IMR-90 (cell line): ENCODE measurements around the gene ZNF385B. TPM values are rescaled to one million over a fixed set of nuclear protein-coding genes. Genes with fewer than 3 reads are reported as not detected.

Source experiments
- ATAC-seq: fragments of 200-7000 bp; cut with Tn5 transposase; 2 replicates; pipeline ENCODE4 v1.9.1; 2020; ENCODE audit warnings: low read depth, mild to moderate bottlenecking, moderate library complexity
- BruUV-seq: library from RNA; stranded (reverse); fragments of 400-500 nt; replicated peaks from 2 replicates; lab custom pipeline; 2021; lab: Mats Ljungman, UMichigan
- CTCF ChIA-PET: fragments of 300-600 bp; formaldehyde crosslinking; extraction: SDS; loops from one replicate; lab custom pipeline; 2021; ENCODE audit warnings: antibody characterized with exemption; lab: Yijun Ruan, JAX
- POLR2A ChIA-PET: fragments of 300-600 bp; sonication (Branson Sonifier 250); formaldehyde crosslinking; loops from one replicate; lab custom pipeline; 2022; ENCODE audit warnings: antibody characterized with exemption; ENCODE audit not compliant: unreplicated experiment; lab: Charles Lee
- DNase-seq: peaks from one replicate; pipeline ENCODE4 v3.0.0; 2013
- H2AFZ ChIP-seq: replicated peaks from 2 replicates; pipeline ENCODE3; 2013; ENCODE audit warnings: low read length, mild to moderate bottlenecking; ENCODE audit not compliant: poor library complexity
- H2AK5ac ChIP-seq: 2 replicates; pipeline ENCODE4 v1.6.1; 2013; ENCODE audit warnings: low read depth, low read length, inconsistent platforms
- H2AK9ac ChIP-seq: replicated peaks from 2 replicates; pipeline ENCODE3; 2013; ENCODE audit warnings: mild to moderate bottlenecking, low read depth, low read length, moderate library complexity; ENCODE audit not compliant: poor library complexity
- H2BK120ac ChIP-seq: 2 replicates; pipeline ENCODE4 v1.6.1; 2013; ENCODE audit warnings: low read depth, low read length, inconsistent platforms
- H2BK15ac ChIP-seq: 3 replicates; pipeline ENCODE4 v1.6.1; 2013; ENCODE audit warnings: low read depth, low read length, inconsistent platforms
- H2BK20ac ChIP-seq: 2 replicates; pipeline ENCODE4 v1.6.1; 2013; ENCODE audit warnings: low read depth, mild to moderate bottlenecking, inconsistent platforms, low read length, moderate library complexity
- H2BK5ac ChIP-seq: 2 replicates; pipeline ENCODE4 v1.6.1; 2013; ENCODE audit warnings: mild to moderate bottlenecking, low read depth, low read length, inconsistent platforms; ENCODE audit not compliant: poor library complexity, severe bottlenecking
- H3K14ac ChIP-seq: replicated peaks from 2 replicates; pipeline ENCODE4 v1.6.1; 2013; ENCODE audit warnings: low read depth, low read length, inconsistent platforms
- H3K18ac ChIP-seq: 2 replicates; pipeline ENCODE4 v1.6.1; 2013; ENCODE audit warnings: low read depth, low read length, control low read depth
- H3K23ac ChIP-seq: 2 replicates; pipeline ENCODE4 v1.6.1; 2013; ENCODE audit warnings: low read depth, low read length, inconsistent platforms
- H3K27ac ChIP-seq: 2 replicates; pipeline ENCODE4 v1.5.1; 2013; ENCODE audit warnings: mild to moderate bottlenecking, control low read depth, low read length; ENCODE audit not compliant: insufficient read depth
- H3K27me3 ChIP-seq: 2 replicates; pipeline ENCODE4 v1.6.1; 2013; ENCODE audit warnings: low read length; ENCODE audit not compliant: control insufficient read depth, insufficient read depth
- H3K36me3 ChIP-seq: 2 replicates; pipeline ENCODE4 v1.6.1; 2013; ENCODE audit warnings: low read length, mixed read lengths; ENCODE audit not compliant: control insufficient read depth, insufficient read depth
- H3K4ac ChIP-seq: 2 replicates; pipeline ENCODE4 v1.6.1; 2013; ENCODE audit warnings: low read depth, low read length, inconsistent platforms
- H3K4me1 ChIP-seq: 2 replicates; pipeline ENCODE4 v1.6.1; 2013; ENCODE audit warnings: low read length, mixed read lengths; ENCODE audit not compliant: control insufficient read depth, insufficient read depth
- H3K4me2 ChIP-seq: 2 replicates; pipeline ENCODE4 v1.6.1; 2013; ENCODE audit warnings: low read depth, mild to moderate bottlenecking, control low read depth, low read length, moderate library complexity
- H3K4me3 ChIP-seq: 2 replicates; pipeline ENCODE4 v1.5.1; 2013; ENCODE audit warnings: low read depth, mild to moderate bottlenecking, control low read depth, low read length, moderate library complexity; ENCODE audit not compliant: insufficient read depth
- H3K56ac ChIP-seq: 2 replicates; pipeline ENCODE4 v1.6.1; 2013; ENCODE audit warnings: low read length, inconsistent platforms; ENCODE audit not compliant: insufficient read depth; ENCODE audit errors: extremely low read depth
- H3K79me1 ChIP-seq, 2 experiments: 2 replicates each; pipeline ENCODE4 v1.6.1; 2013; ENCODE audit warnings: low read length in 2 of 2, inconsistent platforms in 1 of 2, low read depth in 1 of 2
- H3K9ac ChIP-seq: 2 replicates; pipeline ENCODE4 v1.6.1; 2013; ENCODE audit warnings: low read depth, low read length, control low read depth
- H3K9me1 ChIP-seq: 2 replicates; pipeline ENCODE4 v1.6.1; 2013; ENCODE audit warnings: low read length, inconsistent platforms; ENCODE audit not compliant: insufficient read depth
- H3K9me3 ChIP-seq: 2 replicates; pipeline ENCODE4 v1.6.1; 2013; ENCODE audit warnings: low read length; ENCODE audit not compliant: control insufficient read depth, insufficient read depth
- H4K20me1 ChIP-seq: 2 replicates; pipeline ENCODE4 v1.6.1; 2013; ENCODE audit warnings: low read length, inconsistent platforms; ENCODE audit not compliant: insufficient read depth
- H4K5ac ChIP-seq: 2 replicates; pipeline ENCODE4 v1.6.1; 2013; ENCODE audit warnings: mild to moderate bottlenecking, low read depth, low read length, control low read depth
- H4K8ac ChIP-seq, 2 experiments: 2 replicates each; pipeline ENCODE4 v1.6.1; 2013; ENCODE audit warnings: low read depth in 2 of 2, low read length in 2 of 2, control low read depth in 1 of 2, inconsistent platforms in 1 of 2
- H4K91ac ChIP-seq: 2 replicates; pipeline ENCODE4 v1.6.1; 2013; ENCODE audit warnings: low read depth, low read length, inconsistent platforms; ENCODE audit not compliant: insufficient read depth
- CTCF ChIP-seq: conservative IDR thresholded peaks from 2 replicates; pipeline ENCODE4 v1.5.1; 2012; ENCODE audit warnings: mild to moderate bottlenecking, low read depth, low read length, improper control_type of control experiment
- ELK1 ChIP-seq: fragments of 150-350 bp; IDR thresholded peaks from 2 replicates; pipeline ENCODE4 v1.6.1; 2016; ENCODE audit warnings: low read depth, mild to moderate bottlenecking, low read length, moderate library complexity, borderline replicate concordance
- FOS ChIP-seq: fragments of 150-350 bp; IDR thresholded peaks from 2 replicates; pipeline ENCODE4 v1.6.1; 2016; ENCODE audit warnings: low read depth, low read length
- MAFK ChIP-seq: IDR thresholded peaks from 2 replicates; pipeline ENCODE4 v1.6.1; 2012; ENCODE audit warnings: low read depth, low read length, improper control_type of control experiment
- MAZ ChIP-seq: IDR thresholded peaks from 2 replicates; pipeline ENCODE4 v1.6.1; 2012; ENCODE audit warnings: low read depth, mild to moderate bottlenecking, low read length, improper control_type of control experiment, moderate library complexity, borderline replicate concordance
- MXI1 ChIP-seq: IDR thresholded peaks from 2 replicates; pipeline ENCODE4 v1.6.1; 2012; ENCODE audit warnings: low read depth, mild to moderate bottlenecking, low read length, moderate library complexity, borderline replicate concordance
- NFE2L2 ChIP-seq: fragments of 150-350 bp; IDR thresholded peaks from 2 replicates; pipeline ENCODE4 v1.6.1; 2016; ENCODE audit warnings: low read depth, mild to moderate bottlenecking, low read length
- POLR2A ChIP-seq: IDR thresholded peaks from 2 replicates; pipeline ENCODE4 v1.6.1; 2012; ENCODE audit warnings: mild to moderate bottlenecking, low read depth, low read length
- RAD21 ChIP-seq: IDR thresholded peaks from 2 replicates; pipeline ENCODE4 v1.6.1; 2012; ENCODE audit warnings: low read length, improper control_type of control experiment
- RCOR1 ChIP-seq: IDR thresholded peaks from 2 replicates; pipeline ENCODE4 v1.6.1; 2012; ENCODE audit warnings: mild to moderate bottlenecking, low read length, improper control_type of control experiment; ENCODE audit not compliant: insufficient replicate concordance
- RFX5 ChIP-seq: IDR thresholded peaks from 2 replicates; pipeline ENCODE4 v1.8.0; 2012; ENCODE audit warnings: low read depth, mild to moderate bottlenecking, low read length, moderate library complexity
- USF2 ChIP-seq: fragments of 150-350 bp; IDR thresholded peaks from 2 replicates; pipeline ENCODE4 v1.6.1; 2017; ENCODE audit warnings: mild to moderate bottlenecking, antibody characterized with exemption, low read length, low read depth
- WGBS, 2 experiments: methylation state at CpG; one replicate each; pipeline versions ENCODE4 v1.1.5 to v1.1.7; 2013; ENCODE audit warnings: missing lambda C conversion rate in 2 of 2; ENCODE audit not compliant: insufficient read length in 1 of 2; ENCODE audit errors: extremely low coverage in 2 of 2; 5-methylcytosine and 5-hydroxymethylcytosine counted together
- dilution Hi-C: fragments of 300-500 bp; cut with HindIII; formaldehyde crosslinking; loops from one replicate; pipeline ENCODE4 v1.14.3; 2018; ENCODE audit warnings: low sequenced_read_pairs; ENCODE audit not compliant: unreplicated experiment
- in situ Hi-C: fragments of 300-500 bp; cut with MboI; formaldehyde crosslinking; loops from 3 replicates; pipeline ENCODE4 v1.14.3; 2019; ENCODE audit warnings: low sequenced_read_pairs, inconsistent platforms, mixed read lengths
- intact Hi-C: fragments of 100-400 bp; cut with micrococcal nuclease; formaldehyde crosslinking; loops from 2 replicates; pipeline ENCODE4 v1.10.0; 2022
- polyA plus RNA-seq, 3 experiments: library from polyadenylated mRNA; depleted of rRNA; stranded (reverse); fragments of >200 nt; gene quantifications; 2 replicates each; pipeline ENCODE4 v1.2.3, GENCODE V29; 2012; ENCODE audit warnings: low replicate concordance in 1 of 3
- total RNA-seq: library from RNA; depleted of rRNA; stranded (reverse); fragments of >200 nt; gene quantifications from 2 replicates; pipeline ENCODE4 v1.2.3, GENCODE V29; 2012

Gene ZNF385B
- total and polyA plus RNA-seq, 2 of the 4 experiments (the other 2 are of a cell fraction): not detected

GRCh38 chr2:179558010-179558934 is 303.1 kb downstream of the ZNF385B start:
- intact Hi-C loops: no loop called here
- Histone ChIP-seq H2AFZ (no peak overlapping the region), H2AK9ac (no peak overlapping the region), H2BK15ac (no peak overlapping the region), H3K79me1 (no peaks in the 10 kb centered on the region), H4K8ac (no peak overlapping the region), H4K91ac (no peak overlapping the region), H3K9me1 (no peaks in the 10 kb centered on the region), H2BK120ac (no peak overlapping the region), H2AK5ac (no peak overlapping the region), H3K23ac (no peak overlapping the region), H4K5ac (no peak overlapping the region), H3K27ac (no peak overlapping the region), H3K9me3 (no peaks in the 10 kb centered on the region), H3K4me1 (no peaks in the 10 kb centered on the region), H3K4me2 (no peak overlapping the region), H3K27me3 (no peaks in the 10 kb centered on the region), H3K36me3 (no peaks in the 10 kb centered on the region), H3K18ac (no peak overlapping the region), H3K56ac (no peak overlapping the region), H4K20me1 (no peaks in the 10 kb centered on the region), H2BK20ac (no peak overlapping the region), H3K9ac (no peak overlapping the region), H3K4ac (no peak overlapping the region), H3K14ac (no peak overlapping the region), H2BK5ac (no peak overlapping the region), H3K4me3 (no peak overlapping the region)
- WGBS, 2 experiments: no CpG with 5 or more reads among the region's 2 CpGs
- in situ Hi-C loops: no loop called here
- BruUV-seq: no TSS peak
- CTCF ChIA-PET: no interaction called here
- TF ChIP-seq POLR2A: no peak
- TF ChIP-seq RAD21: no peak
- no peak for TF ChIP-seq CTCF
- no peak for TF ChIP-seq MXI1
- no peak for TF ChIP-seq RCOR1
- no peak for TF ChIP-seq USF2
- TF ChIP-seq FOS: no peak
- TF ChIP-seq NFE2L2: no peak
- no peak for TF ChIP-seq MAFK
- no peak for TF ChIP-seq ELK1
- no peak for TF ChIP-seq MAZ
- no peak for TF ChIP-seq RFX5
- dilution Hi-C loops: no loop called here
- POLR2A ChIA-PET: no interaction called here
- no peak for DNase-seq
- no peak for ATAC-seq
